Sigmoid colon (tissue), 3 donors: ENCODE data around the gene RBM28.

Source experiments
- POLR2A ChIP-seq, 2 donors: fragments of 450-650 bp; IDR thresholded peaks; one replicate each; pipeline ENCODE4 v1.6.1; 2016; ENCODE audit warnings: antibody characterized with exemption in 2 of 2, mild to moderate bottlenecking in 2 of 2, moderate library complexity in 2 of 2
- TF ChIP-seq, protein P1 (sequence below), 4 experiments: fragments of 450-650 bp in 3 of 4; fragments of 200-600 bp in 1 of 4; IDR thresholded peaks; one replicate each; pipeline ENCODE4 v1.5.1; 2016 to 2019; ENCODE audit warnings: antibody characterized with exemption in 4 of 4, mild to moderate bottlenecking in 3 of 4, moderate library complexity in 2 of 4

DNA sequence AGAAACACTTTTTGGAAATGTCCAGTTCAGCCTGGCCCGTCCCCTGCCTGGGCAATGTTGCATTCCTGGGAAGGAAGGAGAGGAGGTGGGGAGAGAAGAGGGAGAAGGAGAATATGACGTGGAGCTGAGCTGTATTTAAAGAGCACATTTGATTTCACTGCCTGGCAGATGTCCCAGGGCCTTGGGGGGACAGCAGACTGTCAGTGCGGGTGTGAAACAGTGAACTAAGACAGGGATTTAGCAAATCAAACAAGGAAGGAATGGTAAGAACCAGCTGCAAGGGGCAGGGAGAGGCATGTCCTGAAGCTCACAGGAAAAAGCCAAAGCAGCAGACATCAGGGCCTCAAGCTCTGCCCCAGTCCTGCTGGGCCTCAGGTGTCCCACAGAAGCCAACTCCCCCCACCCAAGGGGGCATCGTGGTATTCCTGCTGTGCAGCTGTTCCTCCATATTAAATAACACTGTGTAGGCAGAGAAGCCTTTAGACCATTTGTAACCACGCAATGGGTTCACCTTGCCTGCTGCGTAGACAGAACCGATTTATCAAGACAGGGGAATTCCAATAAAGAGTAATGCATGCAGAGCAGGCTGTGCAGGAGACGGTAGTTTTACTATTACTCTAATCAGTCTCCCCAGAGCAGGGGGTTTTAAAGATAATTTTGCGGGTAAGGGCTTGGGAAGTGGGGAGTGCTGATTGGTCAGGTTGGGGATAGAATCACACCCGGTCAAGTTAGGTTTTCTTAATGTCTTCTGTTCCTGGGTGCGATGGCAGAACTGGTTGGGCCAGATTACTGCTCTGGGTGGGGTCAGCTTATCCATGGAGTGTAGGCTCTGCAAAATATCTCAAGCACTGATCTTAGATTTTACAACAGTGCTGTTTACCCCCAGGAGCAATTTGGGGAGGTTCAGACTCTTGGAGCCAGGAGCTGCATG is 84.3 kb downstream of the RBM28 start:
- no peak for TF ChIP-seq POLR2A (IDR thresholded peaks at IDR 0.05)
- TF ChIP-seq, protein P1, sequence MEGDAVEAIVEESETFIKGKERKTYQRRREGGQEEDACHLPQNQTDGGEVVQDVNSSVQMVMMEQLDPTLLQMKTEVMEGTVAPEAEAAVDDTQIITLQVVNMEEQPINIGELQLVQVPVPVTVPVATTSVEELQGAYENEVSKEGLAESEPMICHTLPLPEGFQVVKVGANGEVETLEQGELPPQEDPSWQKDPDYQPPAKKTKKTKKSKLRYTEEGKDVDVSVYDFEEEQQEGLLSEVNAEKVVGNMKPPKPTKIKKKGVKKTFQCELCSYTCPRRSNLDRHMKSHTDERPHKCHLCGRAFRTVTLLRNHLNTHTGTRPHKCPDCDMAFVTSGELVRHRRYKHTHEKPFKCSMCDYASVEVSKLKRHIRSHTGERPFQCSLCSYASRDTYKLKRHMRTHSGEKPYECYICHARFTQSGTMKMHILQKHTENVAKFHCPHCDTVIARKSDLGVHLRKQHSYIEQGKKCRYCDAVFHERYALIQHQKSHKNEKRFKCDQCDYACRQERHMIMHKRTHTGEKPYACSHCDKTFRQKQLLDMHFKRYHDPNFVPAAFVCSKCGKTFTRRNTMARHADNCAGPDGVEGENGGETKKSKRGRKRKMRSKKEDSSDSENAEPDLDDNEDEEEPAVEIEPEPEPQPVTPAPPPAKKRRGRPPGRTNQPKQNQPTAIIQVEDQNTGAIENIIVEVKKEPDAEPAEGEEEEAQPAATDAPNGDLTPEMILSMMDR (IDR thresholded peaks at IDR 0.05): no peak
